Measurements from ENCODE around the gene FYN.

FYN gene

DNA sequence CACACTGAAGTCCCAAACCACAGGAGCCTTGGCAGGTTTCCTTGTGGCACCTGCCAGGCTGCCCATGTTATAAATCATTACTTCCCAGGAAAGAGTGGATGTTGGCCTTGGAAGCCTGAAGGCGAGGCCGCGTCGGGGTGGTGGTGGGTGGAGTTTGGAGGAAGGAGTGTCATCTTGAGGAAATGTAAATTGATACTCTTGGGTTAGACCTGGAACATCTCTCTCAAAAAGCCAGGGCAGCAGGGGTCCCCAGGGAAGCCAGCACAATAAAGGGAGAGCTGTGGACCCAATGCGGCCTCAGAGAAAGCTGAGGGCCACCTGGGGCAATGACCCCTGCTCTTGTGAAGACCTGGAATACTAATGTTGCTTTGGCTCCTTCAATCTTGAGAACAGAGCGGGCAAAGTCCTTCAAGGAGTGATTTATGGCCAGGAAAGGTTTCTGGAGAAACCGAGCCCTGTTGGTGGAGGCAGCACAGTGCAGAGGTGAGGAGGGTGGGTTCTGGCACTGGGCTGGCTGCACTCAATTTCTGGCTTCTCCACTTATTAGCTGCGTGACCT is 241.3 kb downstream of the FYN start (continued):
- TF ChIP-seq ZNF777 (tag by site-specific recombination; IDR thresholded peaks at IDR 0.05; ENCODE audit: borderline replicate concordance), result no peak
- TF ChIP-seq ZNF660 (tag by site-specific recombination; IDR thresholded peaks at IDR 0.05), result no peak
- TF ChIP-seq GLI2 (tag by site-specific recombination; IDR thresholded peaks at IDR 0.05; ENCODE audit: borderline replicate concordance, low read depth), result no peak
- TF ChIP-seq ZNF548 (tag by site-specific recombination; IDR thresholded peaks at IDR 0.05), result no peak
- TF ChIP-seq ZNF658 (tag by site-specific recombination; IDR thresholded peaks at IDR 0.05), result no peak
- TF ChIP-seq, protein P1, sequence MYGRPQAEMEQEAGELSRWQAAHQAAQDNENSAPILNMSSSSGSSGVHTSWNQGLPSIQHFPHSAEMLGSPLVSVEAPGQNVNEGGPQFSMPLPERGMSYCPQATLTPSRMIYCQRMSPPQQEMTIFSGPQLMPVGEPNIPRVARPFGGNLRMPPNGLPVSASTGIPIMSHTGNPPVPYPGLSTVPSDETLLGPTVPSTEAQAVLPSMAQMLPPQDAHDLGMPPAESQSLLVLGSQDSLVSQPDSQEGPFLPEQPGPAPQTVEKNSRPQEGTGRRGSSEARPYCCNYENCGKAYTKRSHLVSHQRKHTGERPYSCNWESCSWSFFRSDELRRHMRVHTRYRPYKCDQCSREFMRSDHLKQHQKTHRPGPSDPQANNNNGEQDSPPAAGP (tag by site-specific recombination; IDR thresholded peaks at IDR 0.05), result 0 out of 2 replicates have a peak, but pooled peaks have one; percentile 52
- peak; percentile 74; the same call in 1 of the 2 replicates for TF ChIP-seq SP7 (tag by site-specific recombination; IDR thresholded peaks at IDR 0.05)
- TF ChIP-seq ZNF221 (tag by site-specific recombination; IDR thresholded peaks at IDR 0.05; ENCODE audit: borderline replicate concordance), result no peak
- TF ChIP-seq ZNF211 (tag by site-specific recombination; IDR thresholded peaks at IDR 0.05; ENCODE audit: low read depth), result no peak
- TF ChIP-seq ZNF184 (tag by site-specific recombination; IDR thresholded peaks at IDR 0.05), result no peak

DNA sequence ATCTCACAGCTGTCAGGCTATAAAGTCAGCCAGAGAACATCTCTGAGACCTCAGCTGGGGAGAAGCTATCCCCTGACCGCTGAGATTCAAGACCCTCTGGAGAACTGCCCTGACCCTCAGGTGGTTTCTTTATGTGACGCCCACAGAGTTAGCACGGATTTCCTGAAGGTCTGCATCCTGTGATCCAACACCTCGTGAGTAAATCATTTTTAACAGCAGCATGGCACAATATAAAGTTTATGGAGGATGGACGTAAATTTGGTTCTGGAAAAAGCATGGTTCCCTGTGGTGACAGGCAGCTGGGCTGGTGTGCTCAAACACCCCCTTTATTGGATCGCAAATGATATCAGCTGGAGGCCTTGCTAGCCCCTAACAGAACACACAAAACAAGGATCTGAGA is 242.2 kb downstream of the FYN start:
- ChIA-PET CTCF (interaction anchor here (0.6 to 0.9 kb wide), 3 partner anchors 90 to 317 kb away, joined by 3 to 4 read pairs (median 3); no protein-coding TSS in a partner anchor), POLR2A (interaction anchor here (1.0 kb wide), 1 partner anchor 25 kb away, joined by 3 read pairs; the partner anchor contains the start of gene TRAF3IP2)
- TF ChIP-seq SP2 (tag by site-specific recombination; IDR thresholded peaks at IDR 0.05) (no peak), ZNF623 (tag by site-specific recombination; IDR thresholded peaks at IDR 0.05) (no peak), ZNF843 (tag by site-specific recombination; IDR thresholded peaks at IDR 0.05) (no peak), REPIN1 (tag by site-specific recombination; IDR thresholded peaks at IDR 0.05; ENCODE audit: low read depth) (no peak), ZNF596 (tag by site-specific recombination; IDR thresholded peaks at IDR 0.05) (no peak), GLI4 (tag by site-specific recombination; IDR thresholded peaks at IDR 0.05) (no peak), GLIS1 (tag by site-specific recombination; IDR thresholded peaks at IDR 0.05) (no peak), ZIC2 (tag by site-specific recombination; IDR thresholded peaks at IDR 0.05) (peak; percentile 90), GLIS2 (tag by site-specific recombination; IDR thresholded peaks at IDR 0.05) (no peak), ZNF600 (tag by site-specific recombination; IDR thresholded peaks at IDR 0.05) (0 out of 2 replicates have a peak, but pooled peaks have one; percentile 22), ZNF76 (tag by site-specific recombination; IDR thresholded peaks at IDR 0.05; ENCODE audit: borderline replicate concordance, low read depth) (no peak)
- TF ChIP-seq, protein P2, sequence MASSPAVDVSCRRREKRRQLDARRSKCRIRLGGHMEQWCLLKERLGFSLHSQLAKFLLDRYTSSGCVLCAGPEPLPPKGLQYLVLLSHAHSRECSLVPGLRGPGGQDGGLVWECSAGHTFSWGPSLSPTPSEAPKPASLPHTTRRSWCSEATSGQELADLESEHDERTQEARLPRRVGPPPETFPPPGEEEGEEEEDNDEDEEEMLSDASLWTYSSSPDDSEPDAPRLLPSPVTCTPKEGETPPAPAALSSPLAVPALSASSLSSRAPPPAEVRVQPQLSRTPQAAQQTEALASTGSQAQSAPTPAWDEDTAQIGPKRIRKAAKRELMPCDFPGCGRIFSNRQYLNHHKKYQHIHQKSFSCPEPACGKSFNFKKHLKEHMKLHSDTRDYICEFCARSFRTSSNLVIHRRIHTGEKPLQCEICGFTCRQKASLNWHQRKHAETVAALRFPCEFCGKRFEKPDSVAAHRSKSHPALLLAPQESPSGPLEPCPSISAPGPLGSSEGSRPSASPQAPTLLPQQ (tag by site-specific recombination; IDR thresholded peaks at IDR 0.05), result no peak
- TF ChIP-seq, protein P3, sequence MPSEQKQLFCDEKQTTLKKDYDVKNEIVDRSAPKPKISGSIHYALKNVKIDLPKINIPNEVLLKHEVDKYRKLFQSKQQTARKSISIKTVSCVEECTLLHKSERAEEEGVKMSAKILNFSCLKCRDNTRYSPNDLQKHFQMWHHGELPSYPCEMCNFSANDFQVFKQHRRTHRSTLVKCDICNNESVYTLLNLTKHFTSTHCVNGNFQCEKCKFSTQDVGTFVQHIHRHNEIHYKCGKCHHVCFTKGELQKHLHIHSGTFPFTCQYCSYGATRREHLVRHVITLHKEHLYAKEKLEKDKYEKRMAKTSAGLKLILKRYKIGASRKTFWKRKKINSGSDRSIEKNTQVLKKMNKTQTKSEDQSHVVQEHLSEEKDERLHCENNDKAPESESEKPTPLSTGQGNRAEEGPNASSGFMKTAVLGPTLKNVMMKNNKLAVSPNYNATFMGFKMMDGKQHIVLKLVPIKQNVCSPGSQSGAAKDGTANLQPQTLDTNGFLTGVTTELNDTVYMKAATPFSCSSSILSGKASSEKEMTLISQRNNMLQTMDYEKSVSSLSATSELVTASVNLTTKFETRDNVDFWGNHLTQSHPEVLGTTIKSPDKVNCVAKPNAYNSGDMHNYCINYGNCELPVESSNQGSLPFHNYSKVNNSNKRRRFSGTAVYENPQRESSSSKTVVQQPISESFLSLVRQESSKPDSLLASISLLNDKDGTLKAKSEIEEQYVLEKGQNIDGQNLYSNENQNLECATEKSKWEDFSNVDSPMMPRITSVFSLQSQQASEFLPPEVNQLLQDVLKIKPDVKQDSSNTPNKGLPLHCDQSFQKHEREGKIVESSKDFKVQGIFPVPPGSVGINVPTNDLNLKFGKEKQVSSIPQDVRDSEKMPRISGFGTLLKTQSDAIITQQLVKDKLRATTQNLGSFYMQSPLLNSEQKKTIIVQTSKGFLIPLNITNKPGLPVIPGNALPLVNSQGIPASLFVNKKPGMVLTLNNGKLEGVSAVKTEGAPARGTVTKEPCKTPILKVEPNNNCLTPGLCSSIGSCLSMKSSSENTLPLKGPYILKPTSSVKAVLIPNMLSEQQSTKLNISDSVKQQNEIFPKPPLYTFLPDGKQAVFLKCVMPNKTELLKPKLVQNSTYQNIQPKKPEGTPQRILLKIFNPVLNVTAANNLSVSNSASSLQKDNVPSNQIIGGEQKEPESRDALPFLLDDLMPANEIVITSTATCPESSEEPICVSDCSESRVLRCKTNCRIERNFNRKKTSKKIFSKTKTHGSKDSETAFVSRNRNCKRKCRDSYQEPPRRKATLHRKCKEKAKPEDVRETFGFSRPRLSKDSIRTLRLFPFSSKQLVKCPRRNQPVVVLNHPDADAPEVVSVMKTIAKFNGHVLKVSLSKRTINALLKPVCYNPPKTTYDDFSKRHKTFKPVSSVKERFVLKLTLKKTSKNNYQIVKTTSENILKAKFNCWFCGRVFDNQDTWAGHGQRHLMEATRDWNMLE (tag by site-specific recombination; conservative IDR thresholded peaks at IDR 0.05; ENCODE audit: low read depth), result no peak
- TF ChIP-seq, protein P4, sequence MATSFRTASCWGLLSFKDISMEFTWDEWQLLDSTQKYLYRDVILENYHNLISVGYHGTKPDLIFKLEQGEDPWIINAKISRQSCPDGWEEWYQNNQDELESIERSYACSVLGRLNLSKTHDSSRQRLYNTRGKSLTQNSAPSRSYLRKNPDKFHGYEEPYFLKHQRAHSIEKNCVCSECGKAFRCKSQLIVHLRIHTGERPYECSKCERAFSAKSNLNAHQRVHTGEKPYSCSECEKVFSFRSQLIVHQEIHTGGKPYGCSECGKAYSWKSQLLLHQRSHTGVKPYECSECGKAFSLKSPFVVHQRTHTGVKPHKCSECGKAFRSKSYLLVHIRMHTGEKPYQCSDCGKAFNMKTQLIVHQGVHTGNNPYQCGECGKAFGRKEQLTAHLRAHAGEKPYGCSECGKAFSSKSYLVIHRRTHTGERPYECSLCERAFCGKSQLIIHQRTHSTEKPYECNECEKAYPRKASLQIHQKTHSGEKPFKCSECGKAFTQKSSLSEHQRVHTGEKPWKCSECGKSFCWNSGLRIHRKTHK (tag by site-specific recombination; IDR thresholded peaks at IDR 0.05), result no peak
- TF ChIP-seq, protein P5, sequence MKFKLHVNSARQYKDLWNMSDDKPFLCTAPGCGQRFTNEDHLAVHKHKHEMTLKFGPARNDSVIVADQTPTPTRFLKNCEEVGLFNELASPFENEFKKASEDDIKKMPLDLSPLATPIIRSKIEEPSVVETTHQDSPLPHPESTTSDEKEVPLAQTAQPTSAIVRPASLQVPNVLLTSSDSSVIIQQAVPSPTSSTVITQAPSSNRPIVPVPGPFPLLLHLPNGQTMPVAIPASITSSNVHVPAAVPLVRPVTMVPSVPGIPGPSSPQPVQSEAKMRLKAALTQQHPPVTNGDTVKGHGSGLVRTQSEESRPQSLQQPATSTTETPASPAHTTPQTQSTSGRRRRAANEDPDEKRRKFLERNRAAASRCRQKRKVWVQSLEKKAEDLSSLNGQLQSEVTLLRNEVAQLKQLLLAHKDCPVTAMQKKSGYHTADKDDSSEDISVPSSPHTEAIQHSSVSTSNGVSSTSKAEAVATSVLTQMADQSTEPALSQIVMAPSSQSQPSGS (tag by site-specific recombination; IDR thresholded peaks at IDR 0.05; ENCODE audit: low read depth), result no peak

More for the DNA sequence above, 242.2 kb downstream of the FYN start:
- Histone ChIP-seq H3K4me1 (ENCODE audit: control insufficient read depth, insufficient read depth, low read length) (peaks cover 9% of the 10 kb centered on the region), H3K27ac (ENCODE audit: extremely low read depth, low read depth, low read length) (no peak overlapping the region), H3K4me3 (ENCODE audit: low read depth, low read length) (no peak overlapping the region), H3K36me3 (ENCODE audit: control insufficient read depth in 2 of 2, insufficient read depth in 1 of 2, low read length in 2 of 2) (no peaks in the 10 kb centered on the region), H3K9me3 (ENCODE audit: control insufficient read depth, insufficient read depth, low read depth, low read length) (no peaks in the 10 kb centered on the region)

Measured in HEK293 (cell line).